Cardiac muscle cell (in vitro differentiated cells and primary cell): Measurements from ENCODE around the gene KLF16. TPM values are rescaled to one million over a fixed set of nuclear protein-coding genes. Genes with fewer than 3 reads are reported as not detected.

ENCODE experiments used
- DNase-seq, 2 donors: peaks; one replicate each; pipeline versions ENCODE4 v3.0.0 to v3.0.0-alpha.2; 2010 to 2017; ENCODE audit warnings: low read depth in 1 of 2, low spot score in 1 of 2
- H3K27ac ChIP-seq: fragments of 200-600 bp; sonication (generic); 2 replicates; pipeline ENCODE4 v1.5.1; 2016
- H3K27me3 ChIP-seq: fragments of 200-600 bp; sonication (generic); 2 replicates; pipeline ENCODE4 v1.6.0; 2016; ENCODE audit warnings: control low read depth
- H3K36me3 ChIP-seq: fragments of 200-600 bp; sonication (generic); 2 replicates; pipeline ENCODE4 v1.5.1; 2016; ENCODE audit warnings: control low read depth
- H3K4me1 ChIP-seq: fragments of 200-600 bp; sonication (generic); 2 replicates; pipeline ENCODE4 v1.8.1; 2017; ENCODE audit warnings: low read depth, mild to moderate bottlenecking, mixed run types
- H3K4me3 ChIP-seq: fragments of 200-600 bp; sonication (generic); 2 replicates; pipeline ENCODE4 v1.5.1; 2016; ENCODE audit warnings: mild to moderate bottlenecking
- H3K9me3 ChIP-seq: fragments of 200-600 bp; sonication (generic); 2 replicates; pipeline ENCODE4 v1.5.1; 2017; ENCODE audit warnings: low read depth, mild to moderate bottlenecking, control low read depth
- polyA plus RNA-seq: library from polyadenylated mRNA; unstranded; fragments of >200 nt; fragmentation: Nextera tagmentation; extraction: Ambion mirVana; gene quantifications from 2 replicates; pipeline ENCODE4 v1.2.1, GENCODE V29; 2016
- total RNA-seq: library from RNA; depleted of rRNA; stranded (reverse); fragments of >200 nt; gene quantifications from 2 replicates; pipeline ENCODE4 v1.2.3, GENCODE V29; 2016
- TF ChIP-seq, protein P1 (sequence below): IDR thresholded peaks from 2 replicates; pipeline ENCODE4 v1.5.1; 2012; ENCODE audit warnings: low read depth, mild to moderate bottlenecking, low read length

The KLF16 gene
- total and polyA plus RNA-seq, 2 experiments from 2014 or later, result 9.1 to 9.3 TPM

DNA sequence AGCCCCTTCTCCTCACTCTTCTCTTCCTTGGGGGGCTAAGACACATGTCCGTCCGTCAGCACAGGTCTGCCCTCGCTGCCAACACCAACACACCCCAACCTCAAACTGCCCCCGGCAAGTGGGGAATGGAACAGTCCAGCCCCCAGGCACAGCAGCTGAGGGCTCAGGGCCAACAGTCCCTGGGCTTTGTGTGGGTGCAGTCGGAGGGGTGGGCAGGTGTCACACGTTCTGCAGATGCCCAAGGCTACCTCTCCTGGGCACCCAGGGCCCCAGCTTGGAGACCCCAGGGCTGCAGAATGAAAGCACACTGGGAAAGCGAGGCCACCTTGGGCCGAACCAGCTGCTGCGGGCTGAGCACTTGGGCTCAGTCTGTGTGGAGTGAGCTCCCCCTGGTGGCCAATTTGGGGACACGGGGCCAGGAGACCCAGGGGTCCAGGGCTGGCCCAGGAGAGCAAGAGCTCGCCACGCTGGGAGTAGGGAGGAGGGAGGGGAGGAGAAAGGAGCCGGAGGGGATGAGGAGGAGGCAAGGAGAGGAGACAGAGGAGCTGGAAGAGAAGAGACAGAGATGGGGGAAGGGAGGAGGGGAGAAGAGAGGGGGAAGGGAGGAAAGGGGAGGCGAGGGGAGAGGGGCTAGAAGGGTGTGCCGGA is 37.3 kb downstream of the KLF16 start:
- Histone ChIP-seq H3K36me3 (no peaks in the 10 kb centered on the region), H3K4me3 (no peak overlapping the region), H3K27ac (no peak overlapping the region)

DNA sequence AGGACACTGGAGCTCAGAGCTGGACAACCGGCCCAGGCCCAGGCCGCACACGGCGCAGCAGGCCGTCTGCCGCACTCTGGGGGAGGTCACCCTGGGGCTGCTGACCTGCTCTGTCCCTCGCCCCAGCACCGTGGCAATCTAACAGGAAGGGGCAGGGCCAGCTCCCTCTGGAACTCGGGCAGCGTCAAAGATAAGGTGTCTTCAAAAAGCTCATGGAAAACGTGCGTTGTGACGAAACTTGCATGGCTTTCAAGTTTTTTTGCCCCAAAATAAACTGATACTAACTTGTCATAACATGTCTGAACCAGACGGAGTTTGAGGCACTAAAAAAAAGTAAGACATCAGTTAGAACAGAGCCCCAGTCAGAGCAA is 39.1 kb downstream of the KLF16 start:
- no peak overlapping the region for H3K4me3 ChIP-seq
- H3K4me1 ChIP-seq, result no peaks in the 10 kb centered on the region
- H3K27me3 ChIP-seq, result no peaks in the 10 kb centered on the region
- TF ChIP-seq, protein P1, sequence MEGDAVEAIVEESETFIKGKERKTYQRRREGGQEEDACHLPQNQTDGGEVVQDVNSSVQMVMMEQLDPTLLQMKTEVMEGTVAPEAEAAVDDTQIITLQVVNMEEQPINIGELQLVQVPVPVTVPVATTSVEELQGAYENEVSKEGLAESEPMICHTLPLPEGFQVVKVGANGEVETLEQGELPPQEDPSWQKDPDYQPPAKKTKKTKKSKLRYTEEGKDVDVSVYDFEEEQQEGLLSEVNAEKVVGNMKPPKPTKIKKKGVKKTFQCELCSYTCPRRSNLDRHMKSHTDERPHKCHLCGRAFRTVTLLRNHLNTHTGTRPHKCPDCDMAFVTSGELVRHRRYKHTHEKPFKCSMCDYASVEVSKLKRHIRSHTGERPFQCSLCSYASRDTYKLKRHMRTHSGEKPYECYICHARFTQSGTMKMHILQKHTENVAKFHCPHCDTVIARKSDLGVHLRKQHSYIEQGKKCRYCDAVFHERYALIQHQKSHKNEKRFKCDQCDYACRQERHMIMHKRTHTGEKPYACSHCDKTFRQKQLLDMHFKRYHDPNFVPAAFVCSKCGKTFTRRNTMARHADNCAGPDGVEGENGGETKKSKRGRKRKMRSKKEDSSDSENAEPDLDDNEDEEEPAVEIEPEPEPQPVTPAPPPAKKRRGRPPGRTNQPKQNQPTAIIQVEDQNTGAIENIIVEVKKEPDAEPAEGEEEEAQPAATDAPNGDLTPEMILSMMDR, result no peak
- peak overlapping the region; percentile 27 for H3K27ac ChIP-seq
- H3K9me3 ChIP-seq, result no peaks in the 10 kb centered on the region
- peaks cover 2% of the 10 kb centered on the region for H3K36me3 ChIP-seq
- no peak for DNase-seq

More for the DNA sequence above, 37.3 kb downstream of the KLF16 start:
- no peaks in the 10 kb centered on the region for H3K9me3 ChIP-seq
- TF ChIP-seq, protein P1, result peak; percentile 89
- H3K4me1 ChIP-seq, result no peaks in the 10 kb centered on the region
- H3K27me3 ChIP-seq, result no peaks in the 10 kb centered on the region
- peak; percentile 79 to 86 for DNase-seq

DNA sequence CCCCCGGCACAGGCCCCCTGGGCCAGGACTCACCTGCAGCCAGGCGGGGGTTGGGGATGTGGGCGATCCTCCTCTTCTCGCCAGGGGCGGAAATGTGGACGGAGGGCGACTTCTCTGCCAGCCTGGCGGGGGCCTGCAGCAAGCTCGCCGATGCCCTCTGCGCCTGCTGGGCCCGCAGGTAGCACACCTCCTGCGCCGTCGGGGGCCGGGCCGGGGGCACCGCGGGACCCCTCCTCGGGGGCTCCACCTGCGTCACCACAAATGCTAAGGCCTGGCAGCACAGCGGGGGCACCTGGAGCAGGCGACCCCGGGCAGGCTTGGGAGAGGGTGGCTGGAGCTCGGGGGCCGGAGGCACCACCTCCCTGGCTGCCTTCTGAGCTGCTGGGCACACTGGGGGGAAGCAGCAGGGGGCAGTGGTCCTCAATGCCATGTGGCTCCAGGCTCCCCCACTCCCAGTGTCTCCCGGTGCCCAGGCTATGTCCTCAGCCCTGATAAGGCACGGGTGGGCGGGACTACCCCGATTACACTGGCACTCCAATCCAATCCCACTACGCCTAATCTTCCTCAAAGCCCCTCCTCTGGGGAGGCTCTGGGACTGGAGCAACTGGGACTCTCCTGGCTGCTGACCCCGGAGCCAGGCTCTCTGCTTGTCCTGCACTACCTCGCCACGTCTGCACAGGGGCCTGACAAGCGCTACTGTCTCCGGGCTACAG is 39.7 kb downstream of the KLF16 start:
- Histone ChIP-seq H3K4me1 (no peaks in the 10 kb centered on the region), H3K36me3 (peaks cover 5% of the 10 kb centered on the region), H3K27me3 (no peaks in the 10 kb centered on the region), H3K27ac (peak overlapping the region; percentile 27), H3K9me3 (no peaks in the 10 kb centered on the region), H3K4me3 (no peak overlapping the region)
- TF ChIP-seq, protein P1, result no peak
- DNase-seq, result no peak

DNA sequence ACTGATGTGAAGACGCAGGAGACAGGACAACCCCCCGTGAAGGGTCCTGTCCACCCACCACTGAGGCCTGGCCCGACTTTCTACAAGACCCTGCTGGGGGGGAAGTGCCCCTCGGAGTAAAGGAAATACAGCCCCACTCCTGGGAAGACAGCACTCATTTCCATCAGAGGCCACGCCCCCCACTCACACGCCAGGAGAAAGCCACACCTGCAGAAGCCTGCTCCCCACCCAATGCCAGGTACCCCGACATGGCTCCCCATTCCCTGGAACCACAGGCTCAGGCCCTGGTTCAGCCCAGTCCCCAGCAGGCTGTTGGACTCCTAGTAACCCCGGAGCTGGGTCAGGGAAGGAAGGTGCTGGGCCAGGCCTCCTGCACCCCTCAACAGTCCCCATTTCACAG is 40.4 kb downstream of the KLF16 start:
- no peak overlapping the region for H3K27ac ChIP-seq
- TF ChIP-seq, protein P1, result no peak
- H3K36me3 ChIP-seq, result peaks cover 11% of the 10 kb centered on the region
- H3K4me1 ChIP-seq, result no peaks in the 10 kb centered on the region
- no peak overlapping the region for H3K4me3 ChIP-seq
- no peak for DNase-seq
- H3K27me3 ChIP-seq, result no peaks in the 10 kb centered on the region
- no peaks in the 10 kb centered on the region for H3K9me3 ChIP-seq

DNA sequence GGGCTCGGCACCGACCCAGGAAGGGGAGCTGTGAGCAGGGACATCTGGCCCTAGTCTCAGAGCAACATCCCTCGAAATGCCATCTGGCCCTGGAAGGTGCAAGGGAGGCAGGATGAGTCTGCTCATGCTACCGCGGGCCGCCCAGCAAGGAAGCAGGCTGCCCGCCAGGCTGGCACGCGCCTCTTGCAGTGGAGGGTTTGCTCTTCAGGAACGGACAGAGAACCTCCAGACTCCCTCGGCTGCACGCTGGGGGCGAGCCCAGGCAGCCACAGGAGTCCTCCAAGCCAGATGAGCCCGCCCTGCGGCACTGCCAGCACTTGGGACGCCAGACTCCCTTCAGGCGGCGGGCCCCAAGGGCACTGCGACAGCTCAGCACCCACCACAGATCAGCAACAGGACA is 41.2 kb downstream of the KLF16 start:
- Histone ChIP-seq H3K27ac (no peak overlapping the region), H3K4me1 (no peaks in the 10 kb centered on the region), H3K27me3 (no peaks in the 10 kb centered on the region), H3K36me3 (peaks cover 12% of the 10 kb centered on the region), H3K4me3 (no peak overlapping the region), H3K9me3 (no peaks in the 10 kb centered on the region)
- TF ChIP-seq, protein P1, result no peak
- no peak for DNase-seq
